Gastrocnemius medialis (tissue), 4 donors: ENCODE data around the gene P2RY4. TPM values are rescaled to one million over a fixed set of nuclear protein-coding genes. Genes with fewer than 3 reads are reported as not detected.
A peak's percentile ranks its signal among the peaks of the same experiment; 100 is the strongest.
"Not testable (repeated sequence)": the region's sequence is repeated elsewhere in the genome, so short reads cannot be mapped to it uniquely, and the experiment has no call there.

Source experiments
- ATAC-seq, 2 donors: fragments of 150-250 bp; one replicate each; pipeline ENCODE4 v1.9.1; 2016
- DNase-seq, 2 donors: peaks; one replicate each; pipeline ENCODE4 v3.0.0-alpha.2; 2019
- H3K27ac ChIP-seq, 4 donors: fragments of 200-600 bp; sonication (generic); 1 replicate in 1 of 4; 2 replicates in 3 of 4; pipeline ENCODE4 v1.5.1; 2016 to 2018; ENCODE audit warnings: mild to moderate bottlenecking in 2 of 4, moderate library complexity in 1 of 4
- H3K27me3 ChIP-seq, 3 donors: fragments of 200-600 bp; sonication (generic) in 2 of 3; 1 replicate in 1 of 3; 2 replicates in 2 of 3; pipeline versions ENCODE4 v1.5.1 to v1.6.0; 2016 to 2019; ENCODE audit warnings: mild to moderate bottlenecking in 1 of 3, moderate library complexity in 1 of 3
- H3K36me3 ChIP-seq, 2 donors: fragments of 200-600 bp; sonication (generic) in 1 of 2; one replicate each; pipeline ENCODE4 v1.5.1; 2017 to 2018
- H3K4me1 ChIP-seq, 2 donors: fragments of 200-600 bp; sonication (generic) in 1 of 2; one replicate each; pipeline ENCODE4 v1.5.1; 2016 to 2017; ENCODE audit warnings: mild to moderate bottlenecking in 2 of 2
- H3K4me3 ChIP-seq, 4 donors: fragments of 200-600 bp; sonication (generic) in 3 of 4; 1 replicate in 1 of 4; 2 replicates in 3 of 4; pipeline ENCODE4 v1.5.1; 2016 to 2019; ENCODE audit warnings: mild to moderate bottlenecking in 2 of 4
- H3K9me3 ChIP-seq, 3 donors: fragments of 200-600 bp; sonication (generic) in 2 of 3; 1 replicate in 1 of 3; 2 replicates in 2 of 3; pipeline ENCODE4 v1.5.1; 2016 to 2019
- CTCF ChIP-seq, 5 experiments: fragments of 450-650 bp in 3 of 5; fragments of 200-600 bp in 2 of 5; sonication (generic) in 2 of 5; IDR thresholded peaks in 4 of 5; conservative IDR thresholded peaks in 1 of 5; 1 replicate in 4 of 5; 2 replicates in 1 of 5; pipeline ENCODE4 v1.5.1; 2016 to 2019; ENCODE audit warnings: antibody characterized with exemption in 5 of 5, mild to moderate bottlenecking in 3 of 5, moderate library complexity in 3 of 5
- POLR2A ChIP-seq, 2 donors: fragments of 450-650 bp; IDR thresholded peaks; one replicate each; pipeline ENCODE4 v1.6.1; 2017; ENCODE audit warnings: antibody characterized with exemption in 2 of 2, mild to moderate bottlenecking in 2 of 2, moderate library complexity in 2 of 2
- in situ Hi-C, 4 donors: fragments of 200-750 bp; cut with MboI; loops; one replicate each; pipeline versions ENCODE4 v1.15.0 to v1.8.0; 2017; ENCODE audit warnings: low sequenced_read_pairs in 4 of 4
- intact Hi-C: fragments of 100-400 bp; cut with DNase I; formaldehyde crosslinking; loops from one replicate; pipeline ENCODE4 v1.15.1; 2023; ENCODE audit warnings: low total_unique reads
- total RNA-seq, 4 donors: library from RNA; depleted of rRNA; stranded (reverse); fragments of >200 nt; gene quantifications; one replicate each; pipeline versions ENCODE4 v1.1.0 to v1.2.3, GENCODE V29; 2016

Gene P2RY4
- total RNA-seq, 4 donors from 2014 or later: not detected

- peak overlapping the region; percentile 64 to 72 (median 69) for H3K27ac ChIP-seq
- TF ChIP-seq POLR2A (IDR thresholded peaks at IDR 0.05) (no peak), CTCF (IDR thresholded peaks at IDR 0.05 in 4 of 5, conservative IDR thresholded peaks at IDR 0.05 in 1 of 5) (no peak)
- peak overlapping the region; percentile 55 to 64 (median 60) for H3K4me3 ChIP-seq
- in situ Hi-C loops (no loop called here), intact Hi-C loops (no loop called here)
- no peaks in the 10 kb centered on the region for H3K27me3 ChIP-seq
- ATAC-seq (peak in 1 of 2 donors; percentile 30), DNase-seq (no peak)
- H3K9me3 ChIP-seq: no peaks in the 10 kb centered on the region
- no peaks in the 10 kb centered on the region for H3K36me3 ChIP-seq
- H3K4me1 ChIP-seq: peaks cover 3 to 9% of the 10 kb centered on the region in 2 donors
Observed at GRCh38 chrX:70289168-70289792, 29.3 kb upstream of the P2RY4 start.

GRCh38 chrX:70281951-70282350, 21.9 kb upstream of the P2RY4 start, which contains the start of gene RAB41:
RAB41 (plus strand) TSS chrX:70282172; CDS start chrX:70282218, 46 bp downstream.
- in situ Hi-C loops (no loop called here), intact Hi-C loops (no loop called here)
- DNase-seq (no peak), ATAC-seq (no peak)
- no peaks in the 10 kb centered on the region for H3K27me3 ChIP-seq
- no peaks in the 10 kb centered on the region for H3K4me1 ChIP-seq
- H3K36me3 ChIP-seq: no peaks in the 10 kb centered on the region
- no peak within 1 kb of the TSS for H3K4me3 ChIP-seq
- TF ChIP-seq POLR2A (IDR thresholded peaks at IDR 0.05): no peak
- no peak for TF ChIP-seq CTCF (IDR thresholded peaks at IDR 0.05 in 4 of 5, conservative IDR thresholded peaks at IDR 0.05 in 1 of 5)
- no peak within 1 kb of the TSS for H3K27ac ChIP-seq
- no peaks in the 10 kb centered on the region for H3K9me3 ChIP-seq

GRCh38 chrX:70280573-70280972, 20.6 kb upstream of the P2RY4 start:
- Histone ChIP-seq H3K27ac (no peak overlapping the region), H3K4me1 (no peaks in the 10 kb centered on the region), H3K27me3 (no peaks in the 10 kb centered on the region), H3K9me3 (no peaks in the 10 kb centered on the region), H3K4me3 (no peak overlapping the region), H3K36me3 (no peaks in the 10 kb centered on the region)
- in situ Hi-C loops (no loop called here), intact Hi-C loops (no loop called here)
- TF ChIP-seq POLR2A (IDR thresholded peaks at IDR 0.05): no peak
- TF ChIP-seq CTCF (IDR thresholded peaks at IDR 0.05 in 4 of 5, conservative IDR thresholded peaks at IDR 0.05 in 1 of 5): no peak
- DNase-seq (no peak), ATAC-seq (no peak)

- intact Hi-C loops (no loop called here), in situ Hi-C loops (no loop called here)
- Histone ChIP-seq H3K36me3 (no peaks in the 10 kb centered on the region), H3K4me1 (no peaks in the 10 kb centered on the region), H3K4me3 (no peak overlapping the region), H3K27ac (no peak overlapping the region), H3K27me3 (no peaks in the 10 kb centered on the region), H3K9me3 (no peaks in the 10 kb centered on the region)
- TF ChIP-seq CTCF (IDR thresholded peaks at IDR 0.05 in 4 of 5, conservative IDR thresholded peaks at IDR 0.05 in 1 of 5): no peak
- no peak for TF ChIP-seq POLR2A (IDR thresholded peaks at IDR 0.05)
- DNase-seq (no peak), ATAC-seq (no peak)
Observed at GRCh38 chrX:70279081-70279480, 19.1 kb upstream of the P2RY4 start.

- ATAC-seq, H3K4me3 ChIP-seq, H3K4me1 ChIP-seq, in situ Hi-C loops, H3K27me3 ChIP-seq, DNase-seq, H3K27ac ChIP-seq, H3K9me3 ChIP-seq, H3K36me3 ChIP-seq, intact Hi-C loops: not testable (repeated sequence)
Observed at GRCh38 chrX:70274029-70274428, 14.0 kb upstream of the P2RY4 start.
